Gastrocnemius medialis (tissue), 4 donors: ENCODE measurements around the gene PRKCE. TPM values are rescaled to one million over a fixed set of nuclear protein-coding genes. Genes with fewer than 3 reads are reported as not detected.

ENCODE experiments used
- ATAC-seq, 2 donors: fragments of 150-250 bp; one replicate each; pipeline ENCODE4 v1.9.1; 2016
- DNase-seq, 2 donors: peaks; one replicate each; pipeline ENCODE4 v3.0.0-alpha.2; 2019
- H3K27ac ChIP-seq, 4 donors: fragments of 200-600 bp; sonication (generic); 1 replicate in 1 of 4; 2 replicates in 3 of 4; pipeline ENCODE4 v1.5.1; 2016 to 2018; ENCODE audit warnings: mild to moderate bottlenecking in 2 of 4, moderate library complexity in 1 of 4
- H3K27me3 ChIP-seq, 3 donors: fragments of 200-600 bp; sonication (generic) in 2 of 3; 1 replicate in 1 of 3; 2 replicates in 2 of 3; pipeline versions ENCODE4 v1.5.1 to v1.6.0; 2016 to 2019; ENCODE audit warnings: mild to moderate bottlenecking in 1 of 3, moderate library complexity in 1 of 3
- H3K36me3 ChIP-seq, 2 donors: fragments of 200-600 bp; sonication (generic) in 1 of 2; one replicate each; pipeline ENCODE4 v1.5.1; 2017 to 2018
- H3K4me1 ChIP-seq, 2 donors: fragments of 200-600 bp; sonication (generic) in 1 of 2; one replicate each; pipeline ENCODE4 v1.5.1; 2016 to 2017; ENCODE audit warnings: mild to moderate bottlenecking in 2 of 2
- H3K4me3 ChIP-seq, 4 donors: fragments of 200-600 bp; sonication (generic) in 3 of 4; 1 replicate in 1 of 4; 2 replicates in 3 of 4; pipeline ENCODE4 v1.5.1; 2016 to 2019; ENCODE audit warnings: mild to moderate bottlenecking in 2 of 4
- H3K9me3 ChIP-seq, 3 donors: fragments of 200-600 bp; sonication (generic) in 2 of 3; 1 replicate in 1 of 3; 2 replicates in 2 of 3; pipeline ENCODE4 v1.5.1; 2016 to 2019
- CTCF ChIP-seq, 5 experiments: fragments of 450-650 bp in 3 of 5; fragments of 200-600 bp in 2 of 5; sonication (generic) in 2 of 5; IDR thresholded peaks in 4 of 5; conservative IDR thresholded peaks in 1 of 5; 1 replicate in 4 of 5; 2 replicates in 1 of 5; pipeline ENCODE4 v1.5.1; 2016 to 2019; ENCODE audit warnings: antibody characterized with exemption in 5 of 5, mild to moderate bottlenecking in 3 of 5, moderate library complexity in 3 of 5
- POLR2A ChIP-seq, 2 donors: fragments of 450-650 bp; IDR thresholded peaks; one replicate each; pipeline ENCODE4 v1.6.1; 2017; ENCODE audit warnings: antibody characterized with exemption in 2 of 2, mild to moderate bottlenecking in 2 of 2, moderate library complexity in 2 of 2
- in situ Hi-C, 4 donors: fragments of 200-750 bp; cut with MboI; loops; one replicate each; pipeline versions ENCODE4 v1.15.0 to v1.8.0; 2017; ENCODE audit warnings: low sequenced_read_pairs in 4 of 4
- intact Hi-C: fragments of 100-400 bp; cut with DNase I; formaldehyde crosslinking; loops from one replicate; pipeline ENCODE4 v1.15.1; 2023; ENCODE audit warnings: low total_unique reads
- total RNA-seq, 4 donors: library from RNA; depleted of rRNA; stranded (reverse); fragments of >200 nt; gene quantifications; one replicate each; pipeline versions ENCODE4 v1.1.0 to v1.2.3, GENCODE V29; 2016

PRKCE gene
- total RNA-seq, 4 donors from 2014 or later: 5.8 to 28.9 (median 11.8) TPM

GRCh38 chr2:46151577-46151976, 500.1 kb downstream of the PRKCE start:
- Histone ChIP-seq H3K27ac (no peak overlapping the region), H3K27me3 (no peaks in the 10 kb centered on the region), H3K9me3 (no peaks in the 10 kb centered on the region), H3K4me3 (no peak overlapping the region), H3K4me1 (no peaks in the 10 kb centered on the region), H3K36me3 (no peaks in the 10 kb centered on the region)
- intact Hi-C loops (no loop called here), in situ Hi-C loops (no loop called here)
- no peak for TF ChIP-seq CTCF (IDR thresholded peaks at IDR 0.05 in 4 of 5, conservative IDR thresholded peaks at IDR 0.05 in 1 of 5)
- no peak for TF ChIP-seq POLR2A (IDR thresholded peaks at IDR 0.05)
- DNase-seq: no peak
- ATAC-seq: no peak

- no peaks in the 10 kb centered on the region for H3K27me3 ChIP-seq
- H3K4me3 ChIP-seq: no peak overlapping the region
- DNase-seq (no peak), ATAC-seq (no peak)
- no peaks in the 10 kb centered on the region for H3K4me1 ChIP-seq
- no peak overlapping the region for H3K27ac ChIP-seq
- in situ Hi-C loops (no loop called here), intact Hi-C loops (no loop called here)
- H3K36me3 ChIP-seq: no peaks in the 10 kb centered on the region
- TF ChIP-seq CTCF (IDR thresholded peaks at IDR 0.05 in 4 of 5, conservative IDR thresholded peaks at IDR 0.05 in 1 of 5) (no peak), POLR2A (IDR thresholded peaks at IDR 0.05) (no peak)
- no peaks in the 10 kb centered on the region for H3K9me3 ChIP-seq
Measured at GRCh38 chr2:46153996-46154753, 502.7 kb downstream of the PRKCE start.

GRCh38 chr2:46157072-46157965, 505.8 kb downstream of the PRKCE start:
- H3K27ac ChIP-seq: no peak overlapping the region
- H3K4me1 ChIP-seq: no peaks in the 10 kb centered on the region
- TF ChIP-seq POLR2A (IDR thresholded peaks at IDR 0.05) (no peak), CTCF (IDR thresholded peaks at IDR 0.05 in 4 of 5, conservative IDR thresholded peaks at IDR 0.05 in 1 of 5) (no peak)
- in situ Hi-C loops (no loop called here), intact Hi-C loops (no loop called here)
- no peaks in the 10 kb centered on the region for H3K9me3 ChIP-seq
- no peak overlapping the region for H3K4me3 ChIP-seq
- H3K36me3 ChIP-seq: peaks cover 0 to 7% of the 10 kb centered on the region in 2 donors
- H3K27me3 ChIP-seq: no peaks in the 10 kb centered on the region
- ATAC-seq (no peak), DNase-seq (no peak)

- no peak for TF ChIP-seq POLR2A (IDR thresholded peaks at IDR 0.05)
- TF ChIP-seq CTCF (IDR thresholded peaks at IDR 0.05 in 4 of 5, conservative IDR thresholded peaks at IDR 0.05 in 1 of 5): no peak
- Histone ChIP-seq H3K4me3 (no peak overlapping the region), H3K27me3 (no peaks in the 10 kb centered on the region), H3K9me3 (no peaks in the 10 kb centered on the region), H3K4me1 (no peaks in the 10 kb centered on the region), H3K36me3 (peaks cover 0 to 7% of the 10 kb centered on the region in 2 donors), H3K27ac (no peak overlapping the region)
- DNase-seq (no peak), ATAC-seq (no peak)
- in situ Hi-C loops: no loop called here
- intact Hi-C loops: no loop called here
Measured at GRCh38 chr2:46157966-46158310, 506.5 kb downstream of the PRKCE start.
